KMS-11 (cell line): ENCODE data around the gene GLCE.

Experiments
- H2AFZ ChIP-seq: fragments of 200-600 bp; sonication (generic); 2 replicates; pipeline ENCODE4 v1.6.1; 2016; ENCODE audit warnings: antibody characterized with exemption, mixed run types, low read depth
- H3K27ac ChIP-seq: fragments of 200-600 bp; sonication (generic); 2 replicates; pipeline ENCODE4 v1.6.1; 2016; ENCODE audit warnings: mild to moderate bottlenecking, mixed run types
- H3K27me3 ChIP-seq: fragments of 200-600 bp; sonication (generic); 2 replicates; pipeline ENCODE4 v1.6.1; 2017; ENCODE audit warnings: mild to moderate bottlenecking, low read depth, mixed run types, moderate library complexity; ENCODE audit not compliant: insufficient read depth
- H3K36me3 ChIP-seq: fragments of 200-600 bp; sonication (generic); 2 replicates; pipeline ENCODE4 v1.6.1; 2017; ENCODE audit warnings: mild to moderate bottlenecking, mixed run types; ENCODE audit not compliant: insufficient read depth
- H3K4me1 ChIP-seq: fragments of 200-600 bp; sonication (generic); 2 replicates; pipeline ENCODE4 v1.6.1; 2016; ENCODE audit warnings: mild to moderate bottlenecking, low read depth, mixed run types; ENCODE audit not compliant: poor library complexity, severe bottlenecking
- H3K4me2 ChIP-seq: fragments of 200-600 bp; sonication (generic); 2 replicates; pipeline ENCODE4 v1.7.0; 2016; ENCODE audit warnings: mild to moderate bottlenecking, mixed run types
- H3K4me3 ChIP-seq: fragments of 200-600 bp; sonication (generic); IDR thresholded peaks from 2 replicates; pipeline ENCODE4 v1.6.1; 2017; ENCODE audit warnings: low read depth, low read length, mixed read lengths; ENCODE audit not compliant: insufficient read depth
- H3K79me2 ChIP-seq: fragments of 200-600 bp; sonication (generic); 2 replicates; pipeline ENCODE4 v1.6.1; 2016; ENCODE audit warnings: low read depth, mixed run types; ENCODE audit not compliant: insufficient read depth
- H3K9ac ChIP-seq: fragments of 200-600 bp; sonication (generic); 2 replicates; pipeline ENCODE4 v1.6.1; 2016; ENCODE audit warnings: mild to moderate bottlenecking, mixed run types
- H4K20me1 ChIP-seq: fragments of 200-600 bp; sonication (generic); 2 replicates; pipeline ENCODE4 v1.6.1; 2016; ENCODE audit warnings: mild to moderate bottlenecking, mixed run types; ENCODE audit not compliant: insufficient read depth
- CTCF ChIP-seq: fragments of 200-600 bp; sonication (generic); conservative IDR thresholded peaks from 2 replicates; pipeline ENCODE4 v1.6.1; 2017; ENCODE audit warnings: low read depth, mild to moderate bottlenecking, antibody characterized with exemption, low read length, moderate library complexity, mixed read lengths

Gene GLCE

GRCh38 chr15:69209661-69210060 is 49.2 kb downstream of the GLCE start:
- Histone ChIP-seq H2AFZ (no peak overlapping the region), H3K4me1 (no peaks in the 10 kb centered on the region), H3K79me2 (no peaks in the 10 kb centered on the region), H3K27me3 (no peaks in the 10 kb centered on the region), H3K4me2 (no peak overlapping the region), H3K4me3 (no peak overlapping the region), H3K36me3 (no peaks in the 10 kb centered on the region), H4K20me1 (no peaks in the 10 kb centered on the region), H3K27ac (no peak overlapping the region), H3K9ac (no peak overlapping the region)
- no peak for TF ChIP-seq CTCF

GRCh38 chr15:69210574-69210973 is 50.1 kb downstream of the GLCE start:
- Histone ChIP-seq H3K36me3 (no peaks in the 10 kb centered on the region), H3K27ac (no peak overlapping the region), H3K4me3 (no peak overlapping the region), H2AFZ (no peak overlapping the region), H3K27me3 (no peaks in the 10 kb centered on the region), H3K79me2 (no peaks in the 10 kb centered on the region), H4K20me1 (no peaks in the 10 kb centered on the region), H3K4me1 (no peaks in the 10 kb centered on the region), H3K4me2 (no peak overlapping the region), H3K9ac (no peak overlapping the region)
- TF ChIP-seq CTCF: no peak

GRCh38 chr15:69213786-69214185 is 53.4 kb downstream of the GLCE start:
- no peaks in the 10 kb centered on the region for H4K20me1 ChIP-seq
- TF ChIP-seq CTCF: no peak
- no peak overlapping the region for H2AFZ ChIP-seq
- H3K27me3 ChIP-seq: no peaks in the 10 kb centered on the region
- H3K9ac ChIP-seq: no peak overlapping the region
- no peak overlapping the region for H3K27ac ChIP-seq
- H3K4me2 ChIP-seq: no peak overlapping the region
- H3K4me3 ChIP-seq: no peak overlapping the region
- H3K4me1 ChIP-seq: peaks cover 10% of the 10 kb centered on the region
- H3K79me2 ChIP-seq: no peaks in the 10 kb centered on the region
- no peaks in the 10 kb centered on the region for H3K36me3 ChIP-seq

- no peak for TF ChIP-seq CTCF
- no peak overlapping the region for H3K9ac ChIP-seq
- H3K4me3 ChIP-seq: no peak overlapping the region
- no peak overlapping the region for H2AFZ ChIP-seq
- H4K20me1 ChIP-seq: no peaks in the 10 kb centered on the region
- no peaks in the 10 kb centered on the region for H3K36me3 ChIP-seq
- no peak overlapping the region for H3K27ac ChIP-seq
- no peaks in the 10 kb centered on the region for H3K27me3 ChIP-seq
- no peak overlapping the region for H3K4me2 ChIP-seq
- peaks cover 10% of the 10 kb centered on the region for H3K4me1 ChIP-seq
- no peaks in the 10 kb centered on the region for H3K79me2 ChIP-seq
Measured at GRCh38 chr15:69215314-69216035, 55.0 kb downstream of the GLCE start.
